ENCODE results near the gene PROK2.

The PROK2 gene

DNA sequence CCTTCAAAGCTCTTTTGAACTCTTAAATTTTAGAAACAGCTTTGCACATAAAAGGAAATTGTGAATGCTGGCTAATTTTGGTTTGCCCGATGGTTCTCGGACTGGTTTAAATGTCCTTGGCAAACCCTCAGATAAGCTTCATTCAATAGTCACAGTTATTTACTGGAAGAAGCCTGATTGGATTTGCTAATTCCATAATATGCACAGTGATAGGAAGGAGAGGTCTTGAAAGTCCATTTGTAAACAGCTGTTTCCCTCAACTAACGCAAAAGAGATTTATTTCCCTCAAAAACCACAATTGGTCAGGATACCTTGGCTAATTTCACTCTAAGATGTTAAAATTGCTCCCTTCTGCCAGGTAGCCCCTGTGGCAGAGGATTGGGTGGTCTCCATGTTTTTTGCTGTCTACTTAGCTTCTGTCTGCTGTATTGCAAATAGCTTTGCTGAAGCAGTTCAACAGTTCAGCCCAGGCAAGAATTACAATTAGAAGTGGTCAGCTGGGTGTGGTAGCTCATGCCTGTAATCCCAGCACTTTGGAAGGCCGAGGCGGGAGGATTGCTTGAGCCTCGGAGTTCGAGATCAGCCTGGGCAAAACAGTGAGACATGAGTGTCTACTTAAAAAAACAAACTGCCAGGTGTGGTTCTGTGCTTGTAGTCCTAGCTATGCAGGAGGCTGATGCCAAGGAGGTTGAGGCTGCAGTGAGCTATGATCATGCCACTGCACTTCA, 30.6 kb upstream of the PROK2 start:
- Histone ChIP-seq H3K27me3 (ENCODE audit: low read length) (no peaks in the 10 kb centered on the region), H3K9me2 (replicated peaks; ENCODE audit: insufficient read depth, low read length) (no peaks in the 10 kb centered on the region), H3F3A (ENCODE audit: insufficient read depth) (no peaks in the 10 kb centered on the region), H3K9me3 (ENCODE audit: insufficient read depth, low read length) (no peaks in the 10 kb centered on the region), H4K20me1 (ENCODE audit: low read depth, low read length) (no peaks in the 10 kb centered on the region), H3K4me2 (ENCODE audit: low read depth, low read length, poor library complexity, severe bottlenecking) (no peak overlapping the region), H3K9ac (ENCODE audit: low read length) (no peak overlapping the region), H3K4me3 (ENCODE audit: insufficient read depth, low read length, poor library complexity, severe bottlenecking) (no peak overlapping the region), H3K36me3 (ENCODE audit: low read length) (no peaks in the 10 kb centered on the region), H3K27ac (ENCODE audit: low read depth, low read length) (no peak overlapping the region), H3K79me2 (ENCODE audit: insufficient read depth, low read length) (no peaks in the 10 kb centered on the region), H2AFZ (ENCODE audit: low read depth, low read length, severe bottlenecking) (no peak overlapping the region)
- TF ChIP-seq, protein P1, sequence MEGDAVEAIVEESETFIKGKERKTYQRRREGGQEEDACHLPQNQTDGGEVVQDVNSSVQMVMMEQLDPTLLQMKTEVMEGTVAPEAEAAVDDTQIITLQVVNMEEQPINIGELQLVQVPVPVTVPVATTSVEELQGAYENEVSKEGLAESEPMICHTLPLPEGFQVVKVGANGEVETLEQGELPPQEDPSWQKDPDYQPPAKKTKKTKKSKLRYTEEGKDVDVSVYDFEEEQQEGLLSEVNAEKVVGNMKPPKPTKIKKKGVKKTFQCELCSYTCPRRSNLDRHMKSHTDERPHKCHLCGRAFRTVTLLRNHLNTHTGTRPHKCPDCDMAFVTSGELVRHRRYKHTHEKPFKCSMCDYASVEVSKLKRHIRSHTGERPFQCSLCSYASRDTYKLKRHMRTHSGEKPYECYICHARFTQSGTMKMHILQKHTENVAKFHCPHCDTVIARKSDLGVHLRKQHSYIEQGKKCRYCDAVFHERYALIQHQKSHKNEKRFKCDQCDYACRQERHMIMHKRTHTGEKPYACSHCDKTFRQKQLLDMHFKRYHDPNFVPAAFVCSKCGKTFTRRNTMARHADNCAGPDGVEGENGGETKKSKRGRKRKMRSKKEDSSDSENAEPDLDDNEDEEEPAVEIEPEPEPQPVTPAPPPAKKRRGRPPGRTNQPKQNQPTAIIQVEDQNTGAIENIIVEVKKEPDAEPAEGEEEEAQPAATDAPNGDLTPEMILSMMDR (IDR thresholded peaks at IDR 0.05; ENCODE audit: insufficient read depth, low read length, poor library complexity, severe bottlenecking), result no peak
- no peak for TF ChIP-seq EZH2phosphoT487 (conservative IDR thresholded peaks at IDR 0.05; ENCODE audit: low read length)

DNA sequence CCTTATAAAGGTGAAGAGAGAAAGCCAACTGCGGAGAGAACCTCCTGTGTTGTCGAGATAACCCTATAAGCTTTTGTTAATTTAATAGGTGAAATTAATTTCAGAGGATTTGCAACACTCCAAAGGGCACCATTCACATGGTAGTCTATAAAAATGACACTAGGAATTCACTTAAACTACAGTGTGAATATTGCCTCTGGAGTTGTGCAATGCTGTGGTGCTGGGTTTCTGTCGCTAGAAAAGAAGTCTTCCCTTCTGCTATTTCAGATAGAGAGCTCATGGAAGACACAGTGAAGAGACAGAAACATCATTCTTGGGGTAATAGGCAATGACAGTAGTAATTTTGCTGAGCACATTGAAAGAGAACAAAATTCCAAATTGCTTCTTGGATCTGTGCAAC, 28.8 kb upstream of the PROK2 start:
- Histone ChIP-seq H3K36me3 (ENCODE audit: low read length) (no peaks in the 10 kb centered on the region), H3K9me2 (replicated peaks; ENCODE audit: insufficient read depth, low read length) (no peaks in the 10 kb centered on the region), H3K9me3 (ENCODE audit: insufficient read depth, low read length) (no peaks in the 10 kb centered on the region), H3K27ac (ENCODE audit: low read depth, low read length) (no peak overlapping the region), H3F3A (ENCODE audit: insufficient read depth) (no peaks in the 10 kb centered on the region), H3K4me3 (ENCODE audit: insufficient read depth, low read length, poor library complexity, severe bottlenecking) (no peak overlapping the region), H2AFZ (ENCODE audit: low read depth, low read length, severe bottlenecking) (no peak overlapping the region), H4K20me1 (ENCODE audit: low read depth, low read length) (no peaks in the 10 kb centered on the region), H3K79me2 (ENCODE audit: insufficient read depth, low read length) (no peaks in the 10 kb centered on the region), H3K9ac (ENCODE audit: low read length) (no peak overlapping the region), H3K27me3 (ENCODE audit: low read length) (no peaks in the 10 kb centered on the region), H3K4me2 (ENCODE audit: low read depth, low read length, poor library complexity, severe bottlenecking) (no peak overlapping the region)
- TF ChIP-seq EZH2phosphoT487 (conservative IDR thresholded peaks at IDR 0.05; ENCODE audit: low read length), result no peak
- TF ChIP-seq, protein P1 (IDR thresholded peaks at IDR 0.05; ENCODE audit: insufficient read depth, low read length, poor library complexity, severe bottlenecking), result no peak

- TF ChIP-seq, protein P1 (IDR thresholded peaks at IDR 0.05; ENCODE audit: insufficient read depth, low read length, poor library complexity, severe bottlenecking), result no peak
- no peak for TF ChIP-seq EZH2phosphoT487 (conservative IDR thresholded peaks at IDR 0.05; ENCODE audit: low read length)
- no peak overlapping the region for H3K4me3 ChIP-seq (ENCODE audit: insufficient read depth, low read length, poor library complexity, severe bottlenecking)
Observed at GRCh38 chr3:71813073-71813472, 28.1 kb upstream of the PROK2 start.

More at GRCh38 chr3:71813073-71813472, 28.1 kb upstream of the PROK2 start:
- Histone ChIP-seq H3K9me3 (ENCODE audit: insufficient read depth, low read length) (no peaks in the 10 kb centered on the region), H3K4me2 (ENCODE audit: low read depth, low read length, poor library complexity, severe bottlenecking) (no peak overlapping the region), H3K79me2 (ENCODE audit: insufficient read depth, low read length) (no peaks in the 10 kb centered on the region), H3K36me3 (ENCODE audit: low read length) (no peaks in the 10 kb centered on the region), H3K9me2 (replicated peaks; ENCODE audit: insufficient read depth, low read length) (no peaks in the 10 kb centered on the region), H2AFZ (ENCODE audit: low read depth, low read length, severe bottlenecking) (no peak overlapping the region), H3F3A (ENCODE audit: insufficient read depth) (no peaks in the 10 kb centered on the region), H3K27ac (ENCODE audit: low read depth, low read length) (no peak overlapping the region), H3K27me3 (ENCODE audit: low read length) (no peaks in the 10 kb centered on the region), H4K20me1 (ENCODE audit: low read depth, low read length) (no peaks in the 10 kb centered on the region), H3K9ac (ENCODE audit: low read length) (no peak overlapping the region)
